ENCODE results near the gene CHCHD2. TPM values are rescaled to one million over a fixed set of nuclear protein-coding genes. Genes with fewer than 3 reads are reported as not detected.

Gene CHCHD2
- total and polyA plus RNA-seq, 2 of the 13 experiments (the other 11 are each of a cell fraction or from before 2014, with no cell fraction given) = 330 to 572 TPM

DNA sequence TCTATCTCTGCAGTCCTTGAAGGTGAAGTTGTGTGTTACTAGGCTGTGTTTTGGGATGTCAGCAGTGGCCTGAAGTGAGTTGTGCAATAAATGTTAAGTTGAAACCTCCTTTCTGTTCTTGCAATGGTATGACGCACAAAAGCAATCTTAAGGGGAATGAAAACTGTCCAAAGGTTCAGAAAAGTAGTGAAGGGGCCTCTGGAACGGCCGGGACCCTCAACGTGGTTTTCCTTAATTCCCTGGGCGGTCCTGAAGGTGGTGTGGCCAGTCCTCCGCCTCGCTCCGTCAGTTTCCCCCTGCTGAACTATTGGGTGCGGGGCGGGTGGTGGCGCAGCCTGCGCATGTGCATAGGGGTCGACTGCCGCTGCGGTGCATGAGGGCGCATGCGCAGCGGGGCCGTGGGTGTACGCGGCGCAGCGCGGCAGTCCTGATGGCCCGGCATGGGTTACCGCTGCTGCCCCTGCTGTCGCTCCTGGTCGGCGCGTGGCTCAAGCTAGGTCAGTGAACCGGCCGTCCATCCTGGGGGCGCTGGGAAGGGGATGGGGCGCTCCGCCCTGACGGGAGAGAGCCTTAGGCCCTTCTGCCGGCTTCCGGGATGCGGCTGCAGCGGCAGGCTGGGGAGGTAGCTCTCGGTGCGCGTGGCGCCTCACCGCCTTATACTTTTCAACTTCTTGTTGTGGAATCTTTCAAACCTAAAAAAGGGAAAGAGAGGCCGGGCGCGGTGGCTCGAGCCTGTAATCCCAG lies 42.2 kb downstream of the CHCHD2 start, which contains the start of gene SUMF2 (continued):
- TF ChIP-seq, protein P1, sequence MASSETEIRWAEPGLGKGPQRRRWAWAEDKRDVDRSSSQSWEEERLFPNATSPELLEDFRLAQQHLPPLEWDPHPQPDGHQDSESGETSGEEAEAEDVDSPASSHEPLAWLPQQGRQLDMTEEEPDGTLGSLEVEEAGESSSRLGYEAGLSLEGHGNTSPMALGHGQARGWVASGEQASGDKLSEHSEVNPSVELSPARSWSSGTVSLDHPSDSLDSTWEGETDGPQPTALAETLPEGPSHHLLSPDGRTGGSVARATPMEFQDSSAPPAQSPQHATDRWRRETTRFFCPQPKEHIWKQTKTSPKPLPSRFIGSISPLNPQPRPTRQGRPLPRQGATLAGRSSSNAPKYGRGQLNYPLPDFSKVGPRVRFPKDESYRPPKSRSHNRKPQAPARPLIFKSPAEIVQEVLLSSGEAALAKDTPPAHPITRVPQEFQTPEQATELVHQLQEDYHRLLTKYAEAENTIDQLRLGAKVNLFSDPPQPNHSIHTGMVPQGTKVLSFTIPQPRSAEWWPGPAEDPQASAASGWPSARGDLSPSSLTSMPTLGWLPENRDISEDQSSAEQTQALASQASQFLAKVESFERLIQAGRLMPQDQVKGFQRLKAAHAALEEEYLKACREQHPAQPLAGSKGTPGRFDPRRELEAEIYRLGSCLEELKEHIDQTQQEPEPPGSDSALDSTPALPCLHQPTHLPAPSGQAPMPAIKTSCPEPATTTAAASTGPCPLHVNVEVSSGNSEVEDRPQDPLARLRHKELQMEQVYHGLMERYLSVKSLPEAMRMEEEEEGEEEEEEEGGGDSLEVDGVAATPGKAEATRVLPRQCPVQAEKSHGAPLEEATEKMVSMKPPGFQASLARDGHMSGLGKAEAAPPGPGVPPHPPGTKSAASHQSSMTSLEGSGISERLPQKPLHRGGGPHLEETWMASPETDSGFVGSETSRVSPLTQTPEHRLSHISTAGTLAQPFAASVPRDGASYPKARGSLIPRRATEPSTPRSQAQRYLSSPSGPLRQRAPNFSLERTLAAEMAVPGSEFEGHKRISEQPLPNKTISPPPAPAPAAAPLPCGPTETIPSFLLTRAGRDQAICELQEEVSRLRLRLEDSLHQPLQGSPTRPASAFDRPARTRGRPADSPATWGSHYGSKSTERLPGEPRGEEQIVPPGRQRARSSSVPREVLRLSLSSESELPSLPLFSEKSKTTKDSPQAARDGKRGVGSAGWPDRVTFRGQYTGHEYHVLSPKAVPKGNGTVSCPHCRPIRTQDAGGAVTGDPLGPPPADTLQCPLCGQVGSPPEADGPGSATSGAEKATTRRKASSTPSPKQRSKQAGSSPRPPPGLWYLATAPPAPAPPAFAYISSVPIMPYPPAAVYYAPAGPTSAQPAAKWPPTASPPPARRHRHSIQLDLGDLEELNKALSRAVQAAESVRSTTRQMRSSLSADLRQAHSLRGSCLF (CRISPR knock-in tag; IDR thresholded peaks at IDR 0.05; ENCODE audit: borderline replicate concordance) = no peak
- TF ChIP-seq ZEB1 (IDR thresholded peaks at IDR 0.05; ENCODE audit: insufficient replicate concordance, low read depth) = no peak
- TF ChIP-seq, protein P2, sequence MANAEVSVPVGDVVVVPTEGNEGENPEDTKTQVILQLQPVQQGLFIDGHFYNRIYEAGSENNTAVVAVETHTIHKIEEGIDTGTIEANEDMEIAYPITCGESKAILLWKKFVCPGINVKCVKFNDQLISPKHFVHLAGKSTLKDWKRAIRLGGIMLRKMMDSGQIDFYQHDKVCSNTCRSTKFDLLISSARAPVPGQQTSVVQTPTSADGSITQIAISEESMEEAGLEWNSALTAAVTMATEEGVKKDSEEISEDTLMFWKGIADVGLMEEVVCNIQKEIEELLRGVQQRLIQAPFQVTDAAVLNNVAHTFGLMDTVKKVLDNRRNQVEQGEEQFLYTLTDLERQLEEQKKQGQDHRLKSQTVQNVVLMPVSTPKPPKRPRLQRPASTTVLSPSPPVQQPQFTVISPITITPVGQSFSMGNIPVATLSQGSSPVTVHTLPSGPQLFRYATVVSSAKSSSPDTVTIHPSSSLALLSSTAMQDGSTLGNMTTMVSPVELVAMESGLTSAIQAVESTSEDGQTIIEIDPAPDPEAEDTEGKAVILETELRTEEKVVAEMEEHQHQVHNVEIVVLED (CRISPR knock-in tag; IDR thresholded peaks at IDR 0.05; ENCODE audit: borderline replicate concordance) = peak; percentile 80
- TF ChIP-seq, protein P3, sequence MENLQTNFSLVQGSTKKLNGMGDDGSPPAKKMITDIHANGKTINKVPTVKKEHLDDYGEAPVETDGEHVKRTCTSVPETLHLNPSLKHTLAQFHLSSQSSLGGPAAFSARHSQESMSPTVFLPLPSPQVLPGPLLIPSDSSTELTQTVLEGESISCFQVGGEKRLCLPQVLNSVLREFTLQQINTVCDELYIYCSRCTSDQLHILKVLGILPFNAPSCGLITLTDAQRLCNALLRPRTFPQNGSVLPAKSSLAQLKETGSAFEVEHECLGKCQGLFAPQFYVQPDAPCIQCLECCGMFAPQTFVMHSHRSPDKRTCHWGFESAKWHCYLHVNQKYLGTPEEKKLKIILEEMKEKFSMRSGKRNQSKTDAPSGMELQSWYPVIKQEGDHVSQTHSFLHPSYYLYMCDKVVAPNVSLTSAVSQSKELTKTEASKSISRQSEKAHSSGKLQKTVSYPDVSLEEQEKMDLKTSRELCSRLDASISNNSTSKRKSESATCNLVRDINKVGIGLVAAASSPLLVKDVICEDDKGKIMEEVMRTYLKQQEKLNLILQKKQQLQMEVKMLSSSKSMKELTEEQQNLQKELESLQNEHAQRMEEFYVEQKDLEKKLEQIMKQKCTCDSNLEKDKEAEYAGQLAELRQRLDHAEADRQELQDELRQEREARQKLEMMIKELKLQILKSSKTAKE (CRISPR knock-in tag; IDR thresholded peaks at IDR 0.05; ENCODE audit: borderline replicate concordance) = no peak
- TF ChIP-seq ZNF879 (CRISPR knock-in tag; IDR thresholded peaks at IDR 0.05) = peak; percentile 81; the same call in 1 of the 2 replicates
- TF ChIP-seq, protein P4, sequence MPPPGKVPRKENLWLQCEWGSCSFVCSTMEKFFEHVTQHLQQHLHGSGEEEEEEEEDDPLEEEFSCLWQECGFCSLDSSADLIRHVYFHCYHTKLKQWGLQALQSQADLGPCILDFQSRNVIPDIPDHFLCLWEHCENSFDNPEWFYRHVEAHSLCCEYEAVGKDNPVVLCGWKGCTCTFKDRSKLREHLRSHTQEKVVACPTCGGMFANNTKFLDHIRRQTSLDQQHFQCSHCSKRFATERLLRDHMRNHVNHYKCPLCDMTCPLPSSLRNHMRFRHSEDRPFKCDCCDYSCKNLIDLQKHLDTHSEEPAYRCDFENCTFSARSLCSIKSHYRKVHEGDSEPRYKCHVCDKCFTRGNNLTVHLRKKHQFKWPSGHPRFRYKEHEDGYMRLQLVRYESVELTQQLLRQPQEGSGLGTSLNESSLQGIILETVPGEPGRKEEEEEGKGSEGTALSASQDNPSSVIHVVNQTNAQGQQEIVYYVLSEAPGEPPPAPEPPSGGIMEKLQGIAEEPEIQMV (CRISPR knock-in tag; IDR thresholded peaks at IDR 0.05; ENCODE audit: low read depth) = no peak
- peak; percentile 50; the same call in 1 of the 2 replicates for TF ChIP-seq CHD2 (IDR thresholded peaks at IDR 0.05; ENCODE audit: low read depth, low read length)
- peak; percentile 82 for TF ChIP-seq ZNF883 (CRISPR knock-in tag; IDR thresholded peaks at IDR 0.05; ENCODE audit: not compliant biosample characterization)
- TF ChIP-seq FOXM1 (CRISPR knock-in tag; IDR thresholded peaks at IDR 0.05) = no peak
- 0 out of 2 replicates have a peak, but pooled peaks have one; percentile 51 for TF ChIP-seq PAWR (CRISPR knock-in tag; IDR thresholded peaks at IDR 0.05; ENCODE audit: borderline replicate concordance)
- TF ChIP-seq TOE1 (CRISPR knock-in tag; IDR thresholded peaks at IDR 0.05) = 0 out of 2 replicates have a peak, but pooled peaks have one; percentile 18
- no peak for TF ChIP-seq NFE2L1 (CRISPR knock-in tag; IDR thresholded peaks at IDR 0.05; ENCODE audit: borderline replicate concordance)
- TF ChIP-seq ZNF124 (CRISPR knock-in tag; IDR thresholded peaks at IDR 0.05) = no peak; the same call in 1 of the 2 replicates
- no peak for TF ChIP-seq TEAD2 (CRISPR knock-in tag; IDR thresholded peaks at IDR 0.05)
- 0 out of 2 replicates have a peak, but pooled peaks have one; percentile 36 for TF ChIP-seq MAF1 (CRISPR knock-in tag; IDR thresholded peaks at IDR 0.05; ENCODE audit: borderline replicate concordance)
- TF ChIP-seq ZNF75D (CRISPR knock-in tag; IDR thresholded peaks at IDR 0.05; ENCODE audit: borderline replicate concordance) = no peak

Data from HepG2 (cell line).